Activated CD4-positive, alpha-beta memory T cell treated with anti-CD3 and anti-CD28 coated beads, Interleukin-2, amount 10 ng/mL, durations not matched to agents 7 days and 5 days (primary cell): ENCODE data around the gene DENND11. TPM values are rescaled to one million over a fixed set of nuclear protein-coding genes. Genes with fewer than 3 reads are reported as not detected.

Source experiments
- CTCF ChIA-PET: fragments of 350-600 bp; sonication (Branson Sonifier 250); formaldehyde crosslinking; loops from one replicate; lab custom pipeline; 2021; ENCODE audit warnings: antibody characterized with exemption, inconsistent platforms; lab: Charles Lee
- POLR2A ChIA-PET: fragments of 350-600 bp; sonication (Branson Sonifier 250); formaldehyde crosslinking; loops from one replicate; lab custom pipeline; 2021; ENCODE audit warnings: antibody characterized with exemption; lab: Charles Lee
- DNase-seq: peaks from one replicate; pipeline ENCODE4 v3.0.0-alpha.2; 2020
- H3K27ac Mint-ChIP-seq: one replicate; pipeline ENCODE4 v1.8.0; 2021; ENCODE audit warnings: mild to moderate bottlenecking, mixed read lengths
- H3K27me3 Mint-ChIP-seq: one replicate; pipeline ENCODE4 v1.8.0; 2021; ENCODE audit warnings: mixed read lengths
- H3K36me3 Mint-ChIP-seq: one replicate; pipeline ENCODE4 v1.8.0; 2021; ENCODE audit warnings: low read depth, mixed read lengths
- H3K4me1 Mint-ChIP-seq: one replicate; pipeline ENCODE4 v1.8.0; 2021; ENCODE audit warnings: mixed read lengths
- H3K4me3 Mint-ChIP-seq: one replicate; pipeline ENCODE4 v1.8.0; 2021; ENCODE audit warnings: mild to moderate bottlenecking, mixed read lengths
- H3K9me3 Mint-ChIP-seq: one replicate; pipeline ENCODE4 v1.8.0; 2021; ENCODE audit warnings: mixed read lengths
- total RNA-seq, 2 experiments: library from RNA; stranded (reverse); gene quantifications; one replicate each; pipeline ENCODE4 v1.2.3, GENCODE V29; 2021

Gene DENND11
- total RNA-seq, 2 experiments from 2014 or later: 24.5 to 24.9 TPM

GRCh38 chr7:141717450-141717849 is 15.5 kb upstream of the DENND11 start:
- CTCF ChIA-PET: interaction anchor here (1.5 kb wide), 1 partner anchor 20 kb away, joined by 6 read pairs; no protein-coding TSS in a partner anchor
- Mint-ChIP-seq H3K36me3 (no peaks in the 10 kb centered on the region), H3K27ac (no peak overlapping the region), H3K27me3 (peaks cover 2% of the 10 kb centered on the region), H3K4me3 (no peak overlapping the region), H3K4me1 (peaks cover 2% of the 10 kb centered on the region), H3K9me3 (no peaks in the 10 kb centered on the region)
- DNase-seq: no peak
- POLR2A ChIA-PET: no interaction called here

GRCh38 chr7:141715794-141716689 is 14.1 kb upstream of the DENND11 start:
- H3K4me3 Mint-ChIP-seq: no peak overlapping the region
- POLR2A ChIA-PET: interaction anchor here (0.9 to 1.2 kb wide), 1 partner anchor 22 kb away, joined by 3 to 4 read pairs; the partner anchor contains the start of gene SSBP1

GRCh38 chr7:141715018-141715417 is 13.1 kb upstream of the DENND11 start:
- POLR2A ChIA-PET: interaction anchor here (1.2 kb wide), 1 partner anchor 23 kb away, joined by 3 read pairs; the partner anchor contains the start of gene SSBP1
- CTCF ChIA-PET: interaction anchor here (2.9 kb wide), 1 partner anchor 23 kb away, joined by 9 read pairs; the partner anchor contains the start of gene SSBP1
- H3K4me3 Mint-ChIP-seq: no peak overlapping the region
- peaks cover 5% of the 10 kb centered on the region for H3K9me3 Mint-ChIP-seq
- H3K36me3 Mint-ChIP-seq: peaks cover 5% of the 10 kb centered on the region
- H3K27ac Mint-ChIP-seq: no peak overlapping the region
- H3K4me1 Mint-ChIP-seq: peaks cover 19% of the 10 kb centered on the region
- H3K27me3 Mint-ChIP-seq: peaks cover 2% of the 10 kb centered on the region
- DNase-seq: no peak

More at GRCh38 chr7:141715794-141716689, 14.1 kb upstream of the DENND11 start:
- Mint-ChIP-seq H3K27me3 (peaks cover 2% of the 10 kb centered on the region), H3K4me1 (peaks cover 13% of the 10 kb centered on the region), H3K36me3 (peaks cover 1% of the 10 kb centered on the region), H3K27ac (no peak overlapping the region), H3K9me3 (peaks cover 2% of the 10 kb centered on the region)
- DNase-seq: no peak
- CTCF ChIA-PET: interaction anchor here (1.0 to 1.5 kb wide), 2 partner anchors 21 to 62 kb away, joined by 4 to 6 read pairs; no protein-coding TSS in a partner anchor

- CTCF ChIA-PET: interaction anchor here (2.9 kb wide), 1 partner anchor 23 kb away, joined by 9 read pairs; the partner anchor contains the start of gene SSBP1
Observed at GRCh38 chr7:141714571-141714970, 12.6 kb upstream of the DENND11 start.

GRCh38 chr7:141713890-141714289 is 11.9 kb upstream of the DENND11 start:
- peaks cover 2% of the 10 kb centered on the region for H3K27me3 Mint-ChIP-seq
- H3K4me1 Mint-ChIP-seq: peaks cover 19% of the 10 kb centered on the region
- H3K36me3 Mint-ChIP-seq: peaks cover 5% of the 10 kb centered on the region
- peaks cover 5% of the 10 kb centered on the region for H3K9me3 Mint-ChIP-seq
- no peak overlapping the region for H3K4me3 Mint-ChIP-seq
- CTCF ChIA-PET: interaction anchor here (2.9 kb wide), 1 partner anchor 24 kb away, joined by 9 read pairs; the partner anchor contains the start of gene SSBP1
- no peak for DNase-seq
- no peak overlapping the region for H3K27ac Mint-ChIP-seq
- POLR2A ChIA-PET: interaction anchor here (1.6 kb wide), 1 partner anchor 25 kb away, joined by 7 read pairs; the partner anchor contains the start of gene SSBP1

More at GRCh38 chr7:141714571-141714970, 12.6 kb upstream of the DENND11 start:
- no peak for DNase-seq
- Mint-ChIP-seq H3K4me3 (no peak overlapping the region), H3K36me3 (peaks cover 5% of the 10 kb centered on the region), H3K4me1 (peaks cover 19% of the 10 kb centered on the region), H3K27ac (no peak overlapping the region), H3K27me3 (peaks cover 2% of the 10 kb centered on the region), H3K9me3 (peaks cover 5% of the 10 kb centered on the region)
- POLR2A ChIA-PET: interaction anchor here (1.2 to 1.6 kb wide), 2 partner anchors 23 to 24 kb away, joined by 3 to 7 read pairs; partner anchors contain the start of gene SSBP1

- Mint-ChIP-seq H3K36me3 (peaks cover 5% of the 10 kb centered on the region), H3K4me3 (no peak overlapping the region), H3K4me1 (peaks cover 19% of the 10 kb centered on the region), H3K27ac (no peak overlapping the region), H3K27me3 (peaks cover 2% of the 10 kb centered on the region), H3K9me3 (peaks cover 5% of the 10 kb centered on the region)
- CTCF ChIA-PET: interaction anchor here (1.4 to 2.9 kb wide), 2 partner anchors 10 to 25 kb away, joined by 3 to 9 read pairs; partner anchors contain the start of gene SSBP1
- no peak for DNase-seq
- POLR2A ChIA-PET: interaction anchor here (1.6 kb wide), 1 partner anchor 26 kb away, joined by 7 read pairs; the partner anchor contains the start of gene SSBP1
Observed at GRCh38 chr7:141712603-141713255, 10.8 kb upstream of the DENND11 start.

GRCh38 chr7:141710301-141710700 is 8.3 kb upstream of the DENND11 start:
- H3K27me3 Mint-ChIP-seq: peaks cover 4% of the 10 kb centered on the region
- H3K36me3 Mint-ChIP-seq: peaks cover 5% of the 10 kb centered on the region
- H3K9me3 Mint-ChIP-seq: peaks cover 5% of the 10 kb centered on the region
- H3K4me3 Mint-ChIP-seq: no peak overlapping the region
- ChIA-PET POLR2A (interaction anchor here (1.6 kb wide), 1 partner anchor 9 kb away, joined by 5 read pairs; the partner anchor contains the start of gene DENND11), CTCF (interaction anchor here (1.0 to 2.0 kb wide), 2 partner anchors 10 to 28 kb away, joined by 3 to 8 read pairs; partner anchors contain the start of gene SSBP1)
- no peak for DNase-seq
- no peak overlapping the region for H3K27ac Mint-ChIP-seq
- peaks cover 19% of the 10 kb centered on the region for H3K4me1 Mint-ChIP-seq

- peaks cover 5% of the 10 kb centered on the region for H3K27me3 Mint-ChIP-seq
- DNase-seq: no peak
- H3K4me3 Mint-ChIP-seq: no peak overlapping the region
- ChIA-PET POLR2A (interaction anchor here (1.3 to 1.6 kb wide), 2 partner anchors 8 to 14 kb away, joined by 4 to 5 read pairs; partner anchors contain the start of gene DENND11), CTCF (interaction anchor here (2.0 kb wide), 1 partner anchor 29 kb away, joined by 8 read pairs; the partner anchor contains the start of gene SSBP1)
- H3K9me3 Mint-ChIP-seq: peaks cover 5% of the 10 kb centered on the region
- H3K4me1 Mint-ChIP-seq: peaks cover 19% of the 10 kb centered on the region
- peaks cover 5% of the 10 kb centered on the region for H3K36me3 Mint-ChIP-seq
- H3K27ac Mint-ChIP-seq: no peak overlapping the region
Observed at GRCh38 chr7:141709749-141710148, 7.8 kb upstream of the DENND11 start.

- Mint-ChIP-seq H3K27ac (no peak overlapping the region), H3K4me3 (no peak overlapping the region), H3K4me1 (peaks cover 19% of the 10 kb centered on the region), H3K9me3 (peaks cover 5% of the 10 kb centered on the region), H3K36me3 (peaks cover 5% of the 10 kb centered on the region), H3K27me3 (peaks cover 5% of the 10 kb centered on the region)
- no peak for DNase-seq
- ChIA-PET POLR2A (interaction anchor here (1.3 to 1.6 kb wide), 2 partner anchors 8 to 13 kb away, joined by 4 to 5 read pairs; partner anchors contain the start of gene DENND11), CTCF (interaction anchor here (2.0 kb wide), 1 partner anchor 29 kb away, joined by 8 read pairs; the partner anchor contains the start of gene SSBP1)
Observed at GRCh38 chr7:141709318-141709717, 7.4 kb upstream of the DENND11 start.

- H3K27ac Mint-ChIP-seq: no peak within 1 kb of the TSS
- peaks cover 5% of the 10 kb centered on the region for H3K36me3 Mint-ChIP-seq
- no peak within 1 kb of the TSS for H3K4me3 Mint-ChIP-seq
- peaks cover 5% of the 10 kb centered on the region for H3K9me3 Mint-ChIP-seq
- ChIA-PET CTCF (interaction anchor here (2.0 kb wide), 1 partner anchor 30 kb away, joined by 8 read pairs; the partner anchor contains the start of gene SSBP1), POLR2A (interaction anchor here (1.3 kb wide), 1 partner anchor 12 kb away, joined by 4 read pairs; no protein-coding TSS in a partner anchor)
- H3K27me3 Mint-ChIP-seq: peaks cover 12% of the 10 kb centered on the region
- DNase-seq: no peak
- H3K4me1 Mint-ChIP-seq: peaks cover 19% of the 10 kb centered on the region
Observed at GRCh38 chr7:141708351-141708750, 6.4 kb upstream of the DENND11 start, which contains the start of gene WEE2. Gene WEE2, plus strand, starts transcription at chr7:141708353. Its CDS starts 406 bp downstream, at chr7:141708759.

GRCh38 chr7:141706239-141707064 is 4.5 kb upstream of the DENND11 start:
- no peak for DNase-seq
- POLR2A ChIA-PET: no interaction called here
- H3K4me1 Mint-ChIP-seq: peaks cover 12% of the 10 kb centered on the region
- H3K9me3 Mint-ChIP-seq: peaks cover 5% of the 10 kb centered on the region
- no peak overlapping the region for H3K27ac Mint-ChIP-seq
- no peak overlapping the region for H3K4me3 Mint-ChIP-seq
- H3K27me3 Mint-ChIP-seq: peaks cover 19% of the 10 kb centered on the region
- H3K36me3 Mint-ChIP-seq: peaks cover 5% of the 10 kb centered on the region
- CTCF ChIA-PET: no interaction called here
